COLO668 (cell line): ENCODE results near the gene CRADD.
"Not testable (repeated sequence)": the region's sequence is repeated elsewhere in the genome, so short reads cannot be mapped to it uniquely, and the experiment has no call there.

Experiments
- DNase-seq: peaks from one replicate; lab custom pipeline; 2025; ENCODE audit not compliant: unreplicated experiment; lab: John Stamatoyannopoulos, UW

Gene CRADD

DNA sequence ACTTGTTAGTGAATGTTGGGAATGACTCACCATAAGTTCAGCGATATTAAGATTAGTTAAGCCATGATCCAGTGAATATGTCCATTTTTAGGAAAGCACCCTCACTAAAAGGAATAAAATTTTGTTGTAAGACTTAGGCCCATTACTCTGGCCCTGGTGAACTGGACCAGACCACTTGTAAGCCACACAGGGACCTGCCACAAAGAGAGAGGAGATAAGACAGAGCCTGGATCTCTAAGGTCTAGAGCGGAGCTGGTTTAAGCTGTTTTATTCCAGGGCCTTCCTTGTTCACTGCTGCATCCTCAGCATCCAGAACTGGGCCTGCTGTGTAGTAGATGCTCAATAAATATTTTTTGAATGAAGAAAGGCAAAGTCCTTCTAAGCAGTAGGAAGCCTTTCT lies 79.1 kb downstream of the CRADD start:
- DNase-seq = no peak

DNA sequence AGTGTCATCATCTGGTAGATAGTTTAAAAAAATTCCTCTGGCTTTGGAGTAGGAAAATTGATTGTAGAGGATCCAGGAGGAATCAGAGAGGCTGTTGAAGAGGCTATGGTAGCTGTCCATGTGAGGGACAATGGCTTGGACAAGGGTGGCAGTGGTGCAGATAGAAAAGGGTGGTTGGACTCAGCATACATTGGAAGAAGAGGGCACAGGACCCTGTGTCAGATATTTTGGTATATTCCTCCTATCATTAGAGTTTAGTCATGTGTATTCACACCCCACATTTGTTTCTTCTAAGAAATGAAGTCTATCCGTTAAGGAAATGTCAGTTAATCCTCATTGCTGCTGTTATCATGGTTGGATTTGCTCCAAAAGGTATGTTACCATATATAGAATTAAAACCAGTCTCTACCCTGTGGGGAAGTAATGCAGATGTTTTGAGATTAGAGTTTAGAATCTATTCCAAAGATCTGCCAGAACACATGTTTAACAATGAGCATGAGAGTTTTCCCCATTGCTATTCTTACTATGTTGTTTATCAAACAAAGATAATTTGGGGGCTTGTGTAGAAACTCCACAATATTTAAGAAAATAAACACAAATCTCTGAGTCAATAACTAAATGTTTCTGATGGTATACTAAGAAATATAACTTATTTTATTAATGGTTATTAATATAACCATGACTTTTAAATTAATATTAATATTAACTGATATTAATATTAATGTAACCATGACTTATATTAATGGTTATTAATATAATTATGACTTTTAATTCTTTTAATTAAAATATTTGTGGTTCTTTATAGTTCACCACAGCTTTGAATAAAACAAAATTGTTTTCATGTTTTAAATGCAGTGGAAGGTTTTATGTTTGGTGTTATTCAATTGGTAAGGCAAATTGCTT lies 80.9 kb downstream of the CRADD start:
- no peak for DNase-seq

DNA sequence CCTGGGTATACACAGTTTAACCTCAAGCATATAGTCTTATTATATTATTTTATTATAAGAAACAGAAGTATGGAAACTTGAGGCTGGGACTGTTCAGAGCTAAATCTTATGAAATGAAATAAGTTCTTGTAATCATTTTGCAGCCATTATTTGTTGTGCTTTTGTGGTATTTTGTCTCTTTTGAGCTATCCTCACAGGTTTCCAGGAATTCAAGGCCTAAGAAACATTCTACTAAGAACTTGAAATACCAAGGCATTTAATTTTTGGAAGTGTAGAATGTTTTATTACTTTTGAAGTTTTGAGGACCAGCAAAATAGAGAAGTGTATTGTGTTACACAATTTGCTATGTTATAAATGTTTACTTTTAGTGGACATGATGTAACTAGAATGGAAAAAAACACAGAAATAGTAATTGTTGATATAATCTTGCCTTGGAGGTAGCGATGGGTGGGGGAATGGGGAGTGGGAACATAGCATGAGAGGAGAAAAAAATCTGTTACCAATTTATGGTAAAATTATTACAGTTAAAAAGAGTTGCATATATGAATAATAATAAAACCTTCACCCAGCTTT lies 81.7 kb downstream of the CRADD start:
- DNase-seq = no peak

DNA sequence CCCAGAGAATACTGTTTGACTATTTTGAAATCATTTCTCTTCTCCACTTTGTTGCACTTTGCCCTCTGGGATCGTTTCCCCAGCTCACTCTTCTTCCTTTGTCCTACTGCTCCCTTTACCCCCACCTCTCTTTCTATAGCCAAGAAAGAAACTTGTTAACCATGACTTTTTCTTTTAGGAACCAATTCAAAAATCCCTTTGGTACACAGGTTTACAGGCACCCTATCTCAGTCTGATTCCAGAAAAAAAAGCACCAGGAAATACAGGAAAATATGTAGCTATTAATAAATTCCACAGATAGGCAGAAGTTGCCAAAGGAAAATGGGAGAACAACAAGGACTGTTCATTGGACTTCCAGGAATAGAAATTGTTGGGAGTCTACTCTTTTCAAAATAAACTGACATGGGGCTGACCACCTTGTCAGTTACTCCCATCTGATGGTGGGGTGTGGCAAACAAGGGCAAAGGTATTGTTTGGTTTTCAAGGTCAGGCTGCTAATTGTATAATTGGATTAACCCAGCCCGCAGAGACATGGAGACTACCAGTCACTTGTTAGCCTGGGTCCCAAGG lies 82.4 kb downstream of the CRADD start:
- DNase-seq = no peak

DNA sequence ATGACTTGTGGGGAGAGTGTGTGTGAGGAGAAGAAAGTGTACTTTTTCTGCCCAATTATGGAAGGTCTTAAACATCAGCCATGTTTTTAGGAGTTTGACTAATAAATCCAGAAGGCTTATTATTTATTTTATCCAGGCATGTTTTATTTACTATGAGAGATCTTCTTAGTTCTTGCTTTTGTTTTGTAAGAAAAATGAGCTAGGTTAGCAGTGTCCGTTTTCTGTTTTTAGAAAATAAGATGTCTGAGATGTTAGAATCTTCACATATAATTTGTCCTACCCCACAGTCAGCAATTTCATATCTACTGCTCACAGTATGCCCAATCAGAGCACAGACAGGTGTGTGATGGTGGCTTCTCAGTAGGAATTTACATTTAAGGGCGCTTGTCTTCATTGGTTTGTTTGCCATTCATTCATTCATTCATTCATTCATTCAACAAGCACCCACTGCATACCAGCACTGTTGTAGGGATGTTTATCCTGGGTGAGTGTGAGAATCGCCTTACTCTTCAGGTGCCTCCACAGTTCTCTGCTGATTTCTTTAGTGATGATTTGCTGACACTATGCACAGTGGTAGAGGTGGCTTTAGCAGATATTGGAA lies 83.2 kb downstream of the CRADD start:
- no peak for DNase-seq

DNA sequence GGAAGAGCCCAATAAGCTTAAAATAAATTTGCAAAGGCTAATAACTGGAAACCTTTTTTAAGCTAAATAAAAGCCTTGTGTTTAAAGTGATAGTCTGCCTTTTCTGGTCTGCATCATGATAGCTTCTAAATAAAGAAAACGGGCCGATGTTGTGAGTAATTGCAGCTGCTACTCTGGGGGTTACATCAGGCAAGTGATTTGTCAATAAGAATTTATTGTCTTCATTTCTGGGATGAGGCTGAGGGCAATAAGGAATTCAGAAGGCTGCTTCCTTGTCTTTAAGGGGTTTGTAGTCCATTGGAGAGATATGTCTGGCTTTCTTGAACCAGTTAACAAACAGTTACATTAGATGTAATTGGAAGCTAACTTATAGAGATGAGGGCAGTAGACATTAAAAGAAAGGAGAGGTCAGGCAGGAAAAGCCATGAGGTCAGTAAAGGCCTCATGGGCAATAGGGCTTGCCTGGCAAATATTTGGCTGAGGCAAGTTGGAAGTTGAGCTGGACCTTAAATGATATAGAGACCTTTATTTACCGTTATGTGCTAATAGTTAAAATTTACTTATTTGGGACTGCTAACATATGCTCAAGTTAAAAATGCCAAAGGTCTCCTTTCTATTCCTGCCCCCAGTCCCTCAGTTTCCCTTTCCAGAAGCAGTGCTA lies 85.0 kb downstream of the CRADD start:
- DNase-seq = no peak

DNA sequence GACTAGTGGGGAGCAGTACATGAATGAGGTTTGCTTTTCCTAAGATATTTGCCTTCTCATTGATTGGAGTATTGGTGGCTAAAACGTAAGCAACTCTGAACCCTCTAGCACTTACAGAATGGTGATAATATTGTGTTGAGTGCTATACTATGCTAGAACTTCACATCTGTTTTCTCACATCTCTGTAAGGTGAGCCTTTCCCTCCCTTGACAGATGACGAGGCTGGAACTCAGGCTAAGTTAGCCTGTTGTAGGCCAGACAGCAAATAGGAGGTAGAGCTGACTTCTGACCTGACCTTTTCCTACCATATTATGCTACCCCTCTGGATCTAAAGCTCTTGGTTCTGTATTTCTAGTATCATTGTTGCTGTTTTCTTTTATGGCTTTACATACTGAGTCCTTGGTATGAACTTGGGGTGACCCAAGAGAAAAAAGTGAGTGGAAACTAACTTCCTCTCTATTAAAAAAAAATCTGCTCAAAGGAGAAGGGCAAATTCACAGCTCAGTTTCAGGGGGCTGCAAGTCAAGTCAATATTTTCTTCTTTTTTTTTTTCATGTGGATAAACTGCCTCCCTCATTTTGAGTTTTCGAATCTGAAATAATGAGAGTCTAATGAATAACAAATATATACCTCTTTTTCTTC lies 85.9 kb downstream of the CRADD start:
- DNase-seq = no peak

DNA sequence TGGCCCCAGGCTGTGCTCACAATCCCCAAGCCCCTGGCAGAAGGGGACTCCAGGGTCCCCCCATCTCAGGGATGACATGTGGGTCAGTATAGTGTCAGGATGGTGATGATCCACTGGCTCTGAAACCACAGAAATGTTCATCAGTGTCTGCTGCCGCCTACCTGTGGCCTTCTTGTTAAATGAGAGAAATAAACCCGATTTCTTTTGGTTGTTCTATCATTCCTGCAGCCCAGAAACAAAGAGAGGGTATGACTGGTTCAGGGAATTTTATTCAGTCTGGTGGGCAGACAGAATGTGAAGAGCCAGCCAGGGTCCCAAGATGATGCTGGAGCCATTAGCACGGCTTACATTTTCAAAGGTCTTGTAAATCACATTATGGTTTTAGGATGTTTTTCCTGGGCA lies 86.6 kb downstream of the CRADD start:
- no peak for DNase-seq

DNA sequence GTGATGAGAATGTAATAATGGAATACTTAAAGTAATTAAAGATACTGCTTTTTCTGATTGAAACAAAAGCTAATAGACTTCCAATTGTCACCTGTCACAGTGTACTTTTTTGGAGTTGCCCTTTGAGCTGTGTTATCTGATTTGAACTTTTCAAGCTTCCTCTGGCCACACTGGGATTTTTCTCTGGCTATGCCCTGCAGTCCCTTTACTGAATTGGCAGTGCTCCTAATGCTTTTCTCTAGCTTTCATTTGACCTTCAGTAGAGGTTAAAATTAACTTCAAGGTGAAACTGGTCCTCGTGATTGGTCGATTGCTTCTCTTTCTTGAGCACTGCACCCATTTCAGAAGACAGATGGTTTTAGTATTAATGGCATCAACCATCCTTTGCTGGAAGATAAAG lies 89.2 kb downstream of the CRADD start:
- no peak for DNase-seq

DNA sequence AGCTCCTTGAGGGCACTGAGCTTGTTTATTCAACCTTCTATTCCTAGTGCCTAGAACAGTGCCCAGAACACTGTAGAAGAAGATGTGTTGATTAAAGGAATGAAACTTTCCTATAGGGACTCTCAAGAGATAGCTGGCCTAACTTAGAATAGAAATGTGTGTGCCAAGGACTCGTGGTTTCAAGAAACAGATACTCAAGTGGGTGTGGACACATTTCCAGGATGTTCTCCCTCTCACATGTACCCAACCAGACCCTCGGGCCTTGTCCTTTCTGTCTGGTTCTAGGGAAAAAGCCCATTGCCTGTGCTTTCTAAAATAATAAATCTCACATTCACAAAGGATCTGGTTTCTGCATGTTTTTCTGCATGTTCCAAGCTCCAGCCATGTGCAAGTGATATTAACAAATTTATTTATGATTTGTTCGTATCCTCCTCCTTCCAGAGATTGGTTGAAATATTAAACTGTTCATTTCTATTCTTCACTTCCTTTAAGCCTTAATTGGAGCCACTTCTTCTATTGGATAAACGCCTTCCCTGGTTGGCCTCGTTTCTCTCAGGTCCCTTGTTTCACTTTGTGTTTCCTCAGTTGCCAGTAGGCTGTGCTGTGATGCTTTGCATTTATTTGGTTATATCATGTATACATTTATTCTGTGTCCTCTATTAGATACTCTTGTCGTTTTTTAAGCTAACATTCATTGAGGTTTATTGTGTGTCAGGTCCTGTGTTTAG lies 89.8 kb downstream of the CRADD start:
- no peak for DNase-seq

DNA sequence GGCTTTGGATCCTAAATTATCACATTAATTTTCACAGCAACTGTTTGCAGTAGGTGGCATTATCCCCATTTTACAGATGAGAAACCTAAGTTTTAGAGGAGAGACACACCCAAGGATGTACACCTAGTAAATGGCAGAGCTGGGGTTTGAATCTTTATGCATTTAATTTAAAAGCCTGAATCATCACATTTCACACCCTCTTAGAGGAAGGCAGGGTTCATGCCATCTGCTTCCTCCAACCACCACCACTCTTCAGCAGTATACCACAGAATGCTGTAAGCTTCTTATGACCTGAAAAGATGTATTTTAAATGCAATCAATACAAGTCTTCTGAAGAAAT lies 90.3 kb downstream of the CRADD start:
- DNase-seq = no peak

DNA sequence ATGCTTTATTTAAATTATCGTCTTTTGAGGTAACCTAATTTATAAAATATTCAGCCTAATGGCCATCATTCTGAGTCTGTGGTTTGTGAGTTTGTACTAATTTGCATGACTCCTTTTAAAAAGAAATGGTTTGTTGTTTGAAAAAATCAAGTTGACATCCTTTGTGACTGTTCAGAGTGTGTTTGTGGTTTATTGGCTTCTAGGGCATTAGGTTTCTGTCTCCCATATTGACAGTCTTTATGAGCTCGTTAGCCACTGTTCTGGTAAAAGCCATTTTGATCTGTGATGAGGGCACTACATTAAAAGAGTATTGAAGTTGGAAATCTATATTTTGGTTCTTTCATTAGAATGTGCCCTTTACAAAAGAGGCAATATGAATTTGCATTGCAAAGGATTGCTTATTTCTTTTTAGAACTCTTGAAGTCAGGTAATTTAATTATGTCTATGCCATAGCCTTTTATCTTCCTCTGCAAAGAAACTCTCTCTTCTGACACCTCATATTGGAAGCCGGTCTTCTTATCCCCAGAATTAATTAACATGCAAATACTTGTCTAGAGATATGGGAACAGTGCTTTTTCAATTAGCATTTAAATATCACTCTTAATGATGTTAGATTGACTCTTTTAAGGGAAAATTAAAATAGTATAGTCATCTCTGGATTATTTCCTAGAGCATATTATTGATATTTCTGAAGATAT lies 95.0 kb downstream of the CRADD start:
- DNase-seq = no peak

DNA sequence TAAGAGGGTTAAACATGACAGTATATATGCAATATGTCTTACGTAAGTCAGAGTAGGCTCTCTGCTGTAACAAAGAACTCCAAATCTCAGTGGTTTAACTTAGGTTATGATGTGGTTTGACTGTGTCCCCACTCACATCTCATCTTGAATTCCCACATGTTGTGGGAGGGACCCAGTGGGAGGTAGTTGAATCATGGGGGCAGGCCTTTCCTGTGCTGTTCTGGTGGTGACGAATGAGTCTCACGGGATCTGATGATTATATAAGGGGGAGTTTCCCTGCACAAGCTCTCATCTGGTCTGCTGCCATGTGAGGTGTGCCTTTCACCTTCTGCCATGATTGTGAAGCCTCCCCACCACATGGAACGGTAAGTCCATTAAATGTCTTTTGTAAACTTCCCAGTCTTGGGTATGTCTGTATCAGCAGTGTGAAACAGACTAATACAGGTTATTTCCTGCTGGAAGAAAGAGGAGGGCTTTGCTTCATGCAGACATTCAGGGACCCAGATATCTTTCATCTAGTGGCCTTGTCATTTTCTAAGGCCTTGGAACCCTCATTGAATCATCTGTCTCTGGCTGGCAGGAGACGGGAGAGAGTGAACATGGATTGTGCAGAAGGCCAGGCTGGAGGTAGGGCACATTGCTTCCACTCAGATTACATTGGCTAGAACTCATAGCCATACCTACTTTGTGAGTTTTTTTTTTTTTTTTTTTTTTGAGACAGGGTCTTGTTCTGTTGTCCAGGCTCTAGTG lies 96.1 kb downstream of the CRADD start:
- DNase-seq = no peak

DNA sequence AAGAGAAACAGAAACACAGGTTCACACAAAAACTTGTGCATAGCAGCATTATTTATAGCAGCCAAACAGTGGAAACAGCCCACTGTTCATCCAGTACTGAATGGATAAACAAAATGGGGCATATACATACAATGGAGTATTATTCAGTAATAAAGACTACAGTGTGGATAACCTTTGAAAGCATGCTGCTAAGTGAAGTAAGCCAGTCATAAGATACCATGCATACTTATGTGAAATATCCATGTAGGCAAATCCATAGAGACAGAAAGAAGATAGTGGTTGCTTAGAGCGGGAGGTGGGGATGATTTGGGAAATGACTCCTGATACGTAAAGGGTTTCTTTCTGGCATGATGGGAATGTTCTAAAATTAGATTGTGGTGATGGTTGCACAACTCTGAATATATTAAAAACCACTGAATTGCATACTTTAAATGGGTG lies 99.4 kb downstream of the CRADD start:
- no peak for DNase-seq

DNA sequence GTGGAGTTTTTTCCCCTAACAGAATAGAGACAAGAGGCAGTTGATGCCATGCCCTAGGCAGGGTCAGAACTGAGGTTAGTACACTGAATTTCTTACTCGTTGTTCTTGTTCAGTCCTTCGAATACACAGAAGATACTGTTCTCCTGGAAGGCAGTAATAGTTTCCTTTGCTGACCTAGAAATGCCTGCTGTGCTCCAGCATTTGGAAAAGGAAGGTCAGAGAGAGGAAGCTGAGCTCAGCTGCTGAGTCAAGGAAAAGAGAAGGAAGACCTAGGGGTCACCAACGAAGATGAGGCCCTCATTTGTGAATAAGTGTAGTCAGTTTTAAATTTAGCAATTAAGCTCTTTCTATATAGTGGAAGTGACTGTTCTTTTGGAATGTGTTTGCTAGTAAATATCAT lies 100.1 kb downstream of the CRADD start:
- DNase-seq = no peak

DNA sequence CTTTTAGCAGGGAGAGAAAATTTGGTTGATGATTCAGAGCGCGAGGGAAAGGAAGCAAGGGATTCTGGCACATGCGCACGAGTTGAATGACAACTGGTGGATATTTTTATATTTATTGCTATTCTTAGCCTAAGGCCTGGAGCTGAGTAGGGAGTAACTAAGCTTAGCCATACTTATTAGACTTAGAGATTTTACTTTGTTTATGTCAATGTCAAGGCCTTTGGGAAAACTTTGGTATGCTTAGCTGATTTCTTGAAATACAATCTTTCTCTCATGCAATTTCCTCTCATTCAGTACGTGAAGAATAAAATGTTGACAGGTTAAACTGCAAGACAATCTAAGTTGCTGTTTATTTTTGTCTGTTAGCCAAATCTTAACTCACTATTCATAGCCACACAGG lies 101.1 kb downstream of the CRADD start:
- DNase-seq = no peak

DNA sequence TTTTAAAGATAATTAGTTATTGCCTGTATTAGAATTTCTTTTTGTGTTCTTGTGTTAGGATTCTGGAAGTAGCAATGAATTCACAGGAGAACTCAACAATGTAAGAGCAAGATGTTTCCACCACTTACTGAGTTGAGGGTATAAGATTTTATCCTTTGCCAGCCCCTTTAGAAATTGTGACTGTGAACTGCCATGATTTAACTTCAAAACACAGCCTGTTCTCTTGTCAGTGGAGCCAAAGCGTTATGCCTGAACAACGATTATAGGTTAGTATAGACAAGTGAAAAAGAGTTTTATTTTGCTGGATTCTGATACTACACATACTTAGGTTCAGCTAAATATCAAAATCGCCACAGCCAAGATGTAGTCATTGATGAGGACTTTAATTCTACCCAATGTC lies 101.6 kb downstream of the CRADD start:
- DNase-seq = no peak

DNA sequence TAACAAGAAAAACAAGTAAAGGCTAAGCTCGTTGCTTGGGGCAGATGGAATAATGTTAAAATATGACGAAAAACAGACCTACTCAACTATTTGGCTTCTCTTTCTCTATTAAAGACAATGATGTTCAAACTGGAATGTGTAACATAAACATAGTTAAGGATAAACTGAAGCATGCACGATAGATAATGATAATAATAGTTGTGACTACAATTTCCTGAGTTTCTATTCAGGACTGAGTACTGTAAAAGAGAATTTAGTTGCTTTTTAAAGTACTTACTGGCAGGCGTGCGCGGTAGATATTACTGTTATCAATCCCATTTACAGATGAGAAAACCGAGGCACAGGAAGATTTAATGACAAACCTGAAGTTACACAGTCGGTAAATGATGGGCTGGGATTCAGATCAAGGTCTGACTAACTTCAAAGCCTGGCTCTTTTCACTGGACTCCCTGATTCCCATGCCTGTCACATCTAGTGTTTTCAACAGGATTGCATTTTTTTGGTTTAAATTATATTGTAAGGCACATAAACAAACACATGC lies 103.0 kb downstream of the CRADD start:
- DNase-seq = no peak

DNA sequence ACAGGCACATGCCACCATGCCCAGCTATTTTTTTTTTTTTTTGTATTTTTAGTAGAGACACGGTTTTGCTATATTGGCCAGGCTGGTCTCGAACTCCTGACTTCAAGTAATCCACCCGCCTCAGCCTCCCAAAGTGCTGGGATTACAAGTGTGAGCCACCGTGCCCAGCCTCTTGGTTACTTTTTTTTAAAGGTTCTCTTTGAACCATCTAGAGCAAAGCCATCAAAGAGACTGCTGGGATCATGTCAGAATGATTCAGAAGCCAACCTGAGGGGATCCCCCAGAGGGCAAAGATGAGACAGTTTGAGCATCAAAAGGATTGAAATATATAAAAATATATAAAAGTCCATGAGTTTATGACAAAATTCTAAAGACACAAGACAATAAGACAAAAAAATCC lies 103.7 kb downstream of the CRADD start:
- not testable (repeated sequence) for DNase-seq
